ENCODE results near the gene AMY2A. TPM values are rescaled to one million over a fixed set of nuclear protein-coding genes. Genes with fewer than 3 reads are reported as not detected.
"Not testable (repeated sequence)": the region's sequence is repeated elsewhere in the genome, so short reads cannot be mapped to it uniquely, and the experiment has no call there.

The AMY2A gene
- total RNA-seq, 1 donor from 2014 or later = not detected

DNA sequence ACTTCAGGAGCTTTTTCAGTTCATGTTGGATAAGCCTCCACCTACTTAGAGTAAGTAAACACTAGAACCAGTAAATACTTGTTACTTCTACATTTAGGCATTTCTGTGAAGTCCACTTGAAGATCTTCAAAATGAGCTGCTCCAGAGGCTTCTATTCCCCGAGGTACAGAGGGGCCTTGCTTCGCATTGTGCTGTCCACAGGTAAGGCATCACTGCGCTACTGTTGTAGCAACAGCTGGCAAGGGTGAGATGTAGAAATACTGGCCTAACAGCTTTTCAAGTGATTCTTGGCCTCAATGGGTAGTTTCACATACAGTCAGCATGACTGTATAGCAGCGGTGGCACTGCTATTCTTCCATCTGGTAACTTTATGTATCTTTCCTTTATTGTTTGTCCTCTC lies 33.7 kb downstream of the AMY2A start:
- not testable (repeated sequence) for H3K27ac ChIP-seq (ENCODE audit: low read depth, low read length); H3K27ac Mint-ChIP-seq (ENCODE audit: unreplicated experiment); H3K36me3 Mint-ChIP-seq (ENCODE audit: low read depth, unreplicated experiment); H2AFZ ChIP-seq (ENCODE audit: low read depth, low read length); H3K4me3 ChIP-seq (ENCODE audit: insufficient read depth, low read depth, low read length); FAIRE-seq; H3K4me3 Mint-ChIP-seq (ENCODE audit: unreplicated experiment); H3K4me2 ChIP-seq (ENCODE audit: low read length); H3K27me3 ChIP-seq (ENCODE audit: insufficient read depth, low read length); H3K9me3 ChIP-seq (ENCODE audit: insufficient read depth, low read depth, low read length); H3K9ac ChIP-seq (ENCODE audit: low read length); H3K4me1 ChIP-seq (ENCODE audit: insufficient read depth, low read length); H3K9me3 Mint-ChIP-seq (ENCODE audit: unreplicated experiment); H3K4me1 Mint-ChIP-seq (ENCODE audit: low read depth, unreplicated experiment); H4K20me1 ChIP-seq (ENCODE audit: insufficient read depth, low read length); DNase-seq (ENCODE audit: low read depth); H3K27me3 Mint-ChIP-seq (ENCODE audit: low read depth, unreplicated experiment); H3K36me3 ChIP-seq (ENCODE audit: insufficient read depth, low read length); H3K79me2 ChIP-seq (ENCODE audit: insufficient read depth, low read length)

DNA sequence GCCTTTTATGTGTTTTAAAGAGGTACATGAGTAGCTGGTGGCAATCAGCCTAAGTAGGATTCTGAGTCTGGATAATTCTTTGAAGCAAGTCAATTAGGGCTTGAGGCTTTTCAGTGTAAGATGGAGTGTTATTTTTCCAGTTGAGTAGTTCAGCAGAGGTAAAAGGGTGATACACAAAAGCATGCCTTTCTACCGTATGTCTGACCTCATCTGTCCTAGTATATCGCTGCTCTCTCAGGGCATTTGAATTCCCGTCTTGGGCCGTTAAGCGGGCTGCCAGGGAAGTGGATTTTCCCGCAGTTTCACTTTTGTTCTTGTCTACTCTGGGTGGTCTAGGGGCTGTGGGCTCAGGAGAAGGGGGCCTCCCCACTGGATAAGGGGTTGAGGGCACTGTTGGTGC lies 36.9 kb downstream of the AMY2A start:
- not testable (repeated sequence) for H3K9me3 Mint-ChIP-seq (ENCODE audit: unreplicated experiment); H3K27ac ChIP-seq (ENCODE audit: low read depth, low read length); H3K36me3 ChIP-seq (ENCODE audit: insufficient read depth, low read length); H3K27ac Mint-ChIP-seq (ENCODE audit: unreplicated experiment); H3K4me1 ChIP-seq (ENCODE audit: insufficient read depth, low read length); H3K36me3 Mint-ChIP-seq (ENCODE audit: low read depth, unreplicated experiment); H3K9me3 ChIP-seq (ENCODE audit: insufficient read depth, low read depth, low read length); H3K4me3 ChIP-seq (ENCODE audit: insufficient read depth, low read depth, low read length); DNase-seq (ENCODE audit: low read depth); H3K27me3 Mint-ChIP-seq (ENCODE audit: low read depth, unreplicated experiment); H4K20me1 ChIP-seq (ENCODE audit: insufficient read depth, low read length); H3K4me3 Mint-ChIP-seq (ENCODE audit: unreplicated experiment); H3K4me2 ChIP-seq (ENCODE audit: low read length); FAIRE-seq; H3K79me2 ChIP-seq (ENCODE audit: insufficient read depth, low read length); H3K27me3 ChIP-seq (ENCODE audit: insufficient read depth, low read length); H3K9ac ChIP-seq (ENCODE audit: low read length); H2AFZ ChIP-seq (ENCODE audit: low read depth, low read length); H3K4me1 Mint-ChIP-seq (ENCODE audit: low read depth, unreplicated experiment)

DNA sequence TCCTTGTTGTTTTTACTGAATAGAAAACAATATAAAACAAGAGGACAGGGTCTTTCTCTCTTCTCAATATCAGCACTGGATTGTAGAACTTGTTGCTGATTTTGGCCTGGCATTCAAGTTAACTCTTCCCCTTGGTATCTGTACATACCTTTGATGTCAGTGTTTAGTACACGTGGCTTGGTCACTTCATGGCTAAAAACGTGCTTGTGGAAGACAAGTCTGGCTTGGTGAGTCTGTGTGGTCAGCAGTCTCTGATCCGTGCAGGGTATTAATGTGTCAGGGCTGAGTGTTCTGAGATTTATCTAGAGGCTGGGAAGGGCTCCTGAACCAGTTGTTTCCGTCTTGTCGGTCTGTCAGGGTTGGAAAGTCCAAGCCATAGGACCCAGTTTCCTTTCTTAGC lies 38.2 kb downstream of the AMY2A start, which contains the start of gene AMY1A:
Gene AMY1A (plus strand): TSS at position 301 of the 400 bp plus-strand sequence. CDS start 571 bp downstream, outside the sequence.
- not testable (repeated sequence) for H3K9me3 Mint-ChIP-seq (ENCODE audit: unreplicated experiment); H3K4me1 Mint-ChIP-seq (ENCODE audit: low read depth, unreplicated experiment); H3K79me2 ChIP-seq (ENCODE audit: insufficient read depth, low read length); H3K27me3 Mint-ChIP-seq (ENCODE audit: low read depth, unreplicated experiment); H3K27ac ChIP-seq (ENCODE audit: low read depth, low read length); H4K20me1 ChIP-seq (ENCODE audit: insufficient read depth, low read length); H3K27me3 ChIP-seq (ENCODE audit: insufficient read depth, low read length); H2AFZ ChIP-seq (ENCODE audit: low read depth, low read length); H3K27ac Mint-ChIP-seq (ENCODE audit: unreplicated experiment); H3K4me3 ChIP-seq (ENCODE audit: insufficient read depth, low read depth, low read length); H3K9ac ChIP-seq (ENCODE audit: low read length); H3K36me3 Mint-ChIP-seq (ENCODE audit: low read depth, unreplicated experiment); H3K36me3 ChIP-seq (ENCODE audit: insufficient read depth, low read length); DNase-seq (ENCODE audit: low read depth); H3K4me3 Mint-ChIP-seq (ENCODE audit: unreplicated experiment); H3K4me2 ChIP-seq (ENCODE audit: low read length); H3K9me3 ChIP-seq (ENCODE audit: insufficient read depth, low read depth, low read length); FAIRE-seq; H3K4me1 ChIP-seq (ENCODE audit: insufficient read depth, low read length)

Other genes with a start within 250 kb of the AMY2A start
- 11.3 and 12.7 TPM in 2 replicates for gene RNPC3, start 91.7 kb upstream of the AMY2A start, total RNA-seq
- gene AMY2B, start 45.8 kb upstream of the AMY2A start, total RNA-seq = 1.7 and 2.1 TPM in 2 replicates
- not detected in 2 replicates for gene AMY1A, start 38.3 kb downstream of the AMY2A start, total RNA-seq
- not detected in 2 replicates for gene AMY1B, start 78.8 kb downstream of the AMY2A start, total RNA-seq
- gene AMY1C, start 132.5 kb downstream of the AMY2A start, total RNA-seq = not detected in 2 replicates

Measured in astrocyte (in vitro differentiated cells and primary cell).